Heart left ventricle (tissue), 13 donors: Measurements from ENCODE around the gene RNF14.

Experiments
- POLR2A ChIP-seq, 2 donors: fragments of 450-650 bp; IDR thresholded peaks; one replicate each; pipeline ENCODE4 v1.6.1; 2017; ENCODE audit warnings: antibody characterized with exemption in 2 of 2, mild to moderate bottlenecking in 2 of 2, moderate library complexity in 2 of 2
- TF ChIP-seq, protein P1 (sequence below), 12 donors: fragments of 200-600 bp; sonication (generic) in 4 of 12; IDR thresholded peaks; one replicate each; pipeline versions ENCODE4 v1.5.0 to v1.8.0; 2018 to 2022; ENCODE audit warnings: antibody characterized with exemption in 12 of 12, mild to moderate bottlenecking in 5 of 12
- donor health status: ischemic (EF 13 %, LVEDD 7.1; RV severe dilation, severe dysfunction).
- donor health status: DM: no; HTN: yes; CAD: no.
- donor health status: DM: no; HTN: no; CAD: no.
- donor health status: ischemic (EF 25% LVEDD 6.9; RV normal size, moderate dysfunction).
- donor health status: ischemic (EF 25% LVEDD 5.7; RV mildly dilated, moderate dysfunction).
- donor health status: ischemic (EF 35%, LVEDD 5.7; RV mildly dilated, moderate dysfunction).
- donor health status: nonischemic (EF 11% LVEDD 7.7; RV severe dilation, severe dysfunction).
- donor health status: DM: yes; HTN: yes; CAD: no.
- donor health status: PGD.
- donor health status: ischemic (EF 29% LVEDD 5.4; RV normal size, mild dysfunction).
- donor health status: nonischemic (EF 23%, LVEDD 6.1; RV moderate dilation, normal function).

DNA sequence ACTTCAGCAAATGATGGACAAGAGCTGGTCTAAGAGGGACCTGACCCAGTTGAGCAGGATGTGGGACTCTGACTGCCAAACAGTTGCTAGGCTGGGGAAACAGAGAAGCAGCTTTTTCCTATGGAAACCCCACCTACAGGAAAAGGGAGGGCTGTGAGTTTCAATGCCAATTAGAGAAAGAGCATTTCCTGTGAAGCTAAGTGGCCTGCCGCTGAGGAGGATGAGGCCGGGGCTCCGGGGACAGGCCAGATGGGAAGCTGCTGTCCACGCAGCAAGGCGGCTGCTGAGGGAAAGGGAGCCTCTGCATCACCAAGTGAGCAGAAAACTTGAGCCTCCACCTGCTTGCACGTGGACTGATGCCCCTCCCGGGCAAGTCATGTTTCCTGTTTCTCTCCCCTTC, 10.8 kb upstream of the RNF14 start, which contains the start of gene PCDH12:
- TF ChIP-seq, protein P1, sequence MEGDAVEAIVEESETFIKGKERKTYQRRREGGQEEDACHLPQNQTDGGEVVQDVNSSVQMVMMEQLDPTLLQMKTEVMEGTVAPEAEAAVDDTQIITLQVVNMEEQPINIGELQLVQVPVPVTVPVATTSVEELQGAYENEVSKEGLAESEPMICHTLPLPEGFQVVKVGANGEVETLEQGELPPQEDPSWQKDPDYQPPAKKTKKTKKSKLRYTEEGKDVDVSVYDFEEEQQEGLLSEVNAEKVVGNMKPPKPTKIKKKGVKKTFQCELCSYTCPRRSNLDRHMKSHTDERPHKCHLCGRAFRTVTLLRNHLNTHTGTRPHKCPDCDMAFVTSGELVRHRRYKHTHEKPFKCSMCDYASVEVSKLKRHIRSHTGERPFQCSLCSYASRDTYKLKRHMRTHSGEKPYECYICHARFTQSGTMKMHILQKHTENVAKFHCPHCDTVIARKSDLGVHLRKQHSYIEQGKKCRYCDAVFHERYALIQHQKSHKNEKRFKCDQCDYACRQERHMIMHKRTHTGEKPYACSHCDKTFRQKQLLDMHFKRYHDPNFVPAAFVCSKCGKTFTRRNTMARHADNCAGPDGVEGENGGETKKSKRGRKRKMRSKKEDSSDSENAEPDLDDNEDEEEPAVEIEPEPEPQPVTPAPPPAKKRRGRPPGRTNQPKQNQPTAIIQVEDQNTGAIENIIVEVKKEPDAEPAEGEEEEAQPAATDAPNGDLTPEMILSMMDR (IDR thresholded peaks at IDR 0.05): peak in 1 of 12 donors; percentile 7
- TF ChIP-seq POLR2A (IDR thresholded peaks at IDR 0.05): peak in 1 of 2 donors; percentile 40
